T-helper 2 cell treated with Interferon-gamma antibody and Interleukin-4, amounts not matched to agents 100 ng/mL and 5 ng/mL, for 36 hours (primary cell): Measurements from ENCODE around the gene MYLK. TPM values are rescaled to one million over a fixed set of nuclear protein-coding genes. Genes with fewer than 3 reads are reported as not detected.
"Not testable (repeated sequence)": the region's sequence is repeated elsewhere in the genome, so short reads cannot be mapped to it uniquely, and the experiment has no call there.

Source experiments
- intact Hi-C: fragments of 100-400 bp; cut with micrococcal nuclease; formaldehyde crosslinking; loops from one replicate; pipeline ENCODE4 v1.15.1; 2023
- total RNA-seq: library from RNA; stranded (reverse); gene quantifications from 2 replicates; pipeline ENCODE4 v1.2.3, GENCODE V29; 2022

Gene MYLK
- total RNA-seq, 1 donor from 2014 or later = 0.30 TPM

DNA sequence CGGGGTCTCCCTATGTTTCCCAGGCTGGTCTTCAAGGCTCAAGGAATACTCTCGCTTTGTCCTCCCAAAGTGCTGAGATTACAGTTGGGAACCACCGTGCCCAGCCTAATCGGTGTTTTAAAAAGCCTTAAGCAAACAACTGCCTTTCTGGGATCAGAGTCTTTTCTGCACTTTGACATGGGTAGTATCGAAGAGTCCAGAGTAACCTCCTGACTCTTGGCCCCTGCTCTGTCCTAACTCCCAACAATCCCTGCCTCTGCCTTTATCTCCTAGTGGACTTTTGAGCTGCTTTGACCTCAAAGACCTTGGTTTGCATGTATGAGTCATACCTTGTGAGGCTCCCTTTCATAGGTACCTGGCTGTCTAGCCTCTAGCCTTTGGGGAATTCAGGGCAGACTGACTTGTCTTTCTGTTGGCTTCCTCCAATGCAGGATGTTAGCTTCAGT, 278.3 kb downstream of the MYLK start:
- intact Hi-C loops = no loop called here

DNA sequence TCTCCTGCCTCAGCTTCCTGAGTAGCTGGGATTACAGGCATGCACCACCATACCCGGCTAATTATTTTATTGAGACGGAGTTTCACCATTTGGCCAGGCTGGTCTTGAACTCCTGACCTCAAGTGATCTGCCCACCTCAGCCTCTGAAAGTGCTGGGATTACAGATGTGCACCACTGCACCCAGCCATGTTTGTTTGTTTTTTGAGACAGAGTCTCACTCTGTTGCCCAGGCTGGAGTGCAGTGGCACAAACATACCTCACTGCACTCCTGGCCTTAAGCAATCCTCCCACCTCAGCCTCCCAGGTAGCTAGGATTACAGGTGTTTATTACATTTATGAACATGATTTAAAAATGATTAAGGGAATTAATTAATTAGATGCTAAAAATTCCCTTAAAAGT, 281.0 kb downstream of the MYLK start:
- intact Hi-C loops = not testable (repeated sequence)

DNA sequence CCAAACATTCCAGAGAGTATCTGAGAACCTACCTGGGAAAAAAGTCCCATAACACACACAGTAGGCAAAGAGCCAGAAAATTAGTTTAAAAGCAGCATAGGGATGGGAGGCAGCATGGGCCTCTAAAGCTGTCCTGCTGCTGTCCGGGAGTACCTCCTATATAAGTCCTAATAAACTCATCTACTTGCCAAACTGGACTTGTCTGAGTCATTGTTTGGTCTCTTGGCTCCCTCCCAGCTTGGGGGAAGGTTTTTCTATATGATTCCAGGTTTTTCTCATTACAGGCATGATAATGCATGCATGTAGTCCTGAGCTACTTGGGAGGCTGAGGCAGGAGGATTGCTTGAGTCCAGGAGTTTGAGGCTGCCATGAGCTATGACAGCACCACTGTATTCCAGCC, 281.8 kb downstream of the MYLK start:
- intact Hi-C loops = no loop called here

DNA sequence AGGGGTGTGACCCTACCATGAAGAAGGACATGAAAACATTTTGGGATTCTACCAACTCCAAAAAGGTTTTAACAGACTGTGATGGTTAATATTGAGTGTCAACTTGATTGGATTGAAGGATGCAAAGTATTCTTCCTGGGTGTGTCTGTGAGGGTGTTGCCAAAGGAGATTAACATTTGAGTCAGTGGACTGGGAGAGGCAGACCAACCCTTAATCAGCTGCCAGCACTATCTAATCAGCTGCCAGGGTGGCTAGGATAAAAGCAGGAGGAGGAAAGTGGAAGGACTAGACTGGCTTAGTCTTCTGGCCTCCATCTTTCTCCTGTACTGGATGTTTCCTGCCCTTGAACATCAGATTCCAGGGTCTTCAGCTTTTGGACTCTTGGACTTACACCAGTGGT, 283.3 kb downstream of the MYLK start:
- intact Hi-C loops = not testable (repeated sequence)

DNA sequence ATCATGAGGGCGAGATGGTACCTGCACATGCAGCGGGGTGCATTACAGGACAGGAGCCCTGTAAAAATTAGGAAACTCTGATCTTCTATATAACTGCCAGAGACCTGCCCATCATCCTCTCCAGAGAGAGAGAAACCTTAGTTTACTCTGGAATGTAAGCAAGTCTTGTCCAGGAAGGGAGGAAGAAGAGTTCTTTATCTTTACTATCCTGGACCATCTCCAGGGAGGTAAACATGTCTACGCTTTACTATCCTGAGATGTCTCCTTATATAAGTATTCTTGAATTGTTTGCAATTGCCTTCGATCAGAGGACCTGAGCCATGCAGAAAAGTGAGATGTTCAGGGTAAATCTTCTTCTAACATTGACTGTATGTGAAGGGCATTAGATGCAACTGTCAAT, 286.6 kb downstream of the MYLK start:
- intact Hi-C loops = no loop called here

DNA sequence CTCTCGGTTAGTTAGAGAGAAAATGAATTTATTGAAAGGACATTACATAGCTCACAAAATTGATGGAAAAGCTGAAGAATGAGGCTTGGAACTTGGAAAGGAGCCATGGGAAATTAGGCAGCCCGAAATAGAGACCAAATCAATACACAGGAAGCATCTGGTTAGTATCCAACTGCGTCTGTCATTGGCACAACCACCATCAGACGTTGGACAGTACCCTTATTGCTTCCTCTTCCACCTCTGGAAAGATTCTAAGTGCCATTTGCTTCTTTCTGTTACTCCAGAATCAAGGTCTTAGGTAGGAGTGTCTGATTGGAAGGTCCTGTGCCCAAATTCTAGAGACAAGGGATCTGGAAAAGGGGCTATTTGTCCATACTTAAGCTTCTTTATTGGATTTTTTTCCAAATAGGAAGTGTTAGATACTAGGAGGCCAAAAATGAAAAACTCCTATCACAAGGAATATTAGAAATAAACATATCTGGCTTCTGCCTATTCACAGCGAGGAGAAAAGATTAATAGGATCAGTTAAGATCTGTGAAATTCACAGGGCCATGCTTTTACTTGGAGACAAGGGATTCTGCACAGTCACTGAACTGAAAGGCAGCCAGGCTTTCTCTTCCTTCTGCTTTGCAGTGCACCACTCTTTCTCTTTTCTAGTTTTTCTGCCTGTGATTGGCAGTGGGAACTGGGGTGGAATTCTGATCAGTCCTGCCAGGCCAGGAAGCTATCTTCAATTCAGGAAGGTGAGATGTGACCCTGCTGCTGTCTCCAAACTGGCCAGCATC, 288.5 kb downstream of the MYLK start:
- intact Hi-C loops = no loop called here

DNA sequence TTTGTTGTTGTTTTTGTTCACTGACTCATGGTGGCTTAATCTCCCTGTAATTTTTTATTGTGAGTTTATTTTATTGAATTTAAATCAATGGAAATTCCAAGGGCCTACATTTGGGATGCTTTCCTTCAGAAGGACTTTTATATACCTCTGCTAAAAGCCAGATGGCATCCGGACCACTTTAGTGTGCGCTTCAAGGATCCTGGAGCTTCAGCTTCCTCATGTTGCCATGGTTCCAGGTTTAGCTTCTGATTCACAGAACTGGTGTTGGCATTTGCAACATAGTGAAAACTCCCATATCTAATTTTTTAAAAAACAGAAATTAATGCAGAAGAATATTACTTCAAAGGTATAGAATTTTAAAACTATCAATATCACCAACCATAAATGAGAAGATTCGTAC, 290.8 kb downstream of the MYLK start:
- intact Hi-C loops = no loop called here

DNA sequence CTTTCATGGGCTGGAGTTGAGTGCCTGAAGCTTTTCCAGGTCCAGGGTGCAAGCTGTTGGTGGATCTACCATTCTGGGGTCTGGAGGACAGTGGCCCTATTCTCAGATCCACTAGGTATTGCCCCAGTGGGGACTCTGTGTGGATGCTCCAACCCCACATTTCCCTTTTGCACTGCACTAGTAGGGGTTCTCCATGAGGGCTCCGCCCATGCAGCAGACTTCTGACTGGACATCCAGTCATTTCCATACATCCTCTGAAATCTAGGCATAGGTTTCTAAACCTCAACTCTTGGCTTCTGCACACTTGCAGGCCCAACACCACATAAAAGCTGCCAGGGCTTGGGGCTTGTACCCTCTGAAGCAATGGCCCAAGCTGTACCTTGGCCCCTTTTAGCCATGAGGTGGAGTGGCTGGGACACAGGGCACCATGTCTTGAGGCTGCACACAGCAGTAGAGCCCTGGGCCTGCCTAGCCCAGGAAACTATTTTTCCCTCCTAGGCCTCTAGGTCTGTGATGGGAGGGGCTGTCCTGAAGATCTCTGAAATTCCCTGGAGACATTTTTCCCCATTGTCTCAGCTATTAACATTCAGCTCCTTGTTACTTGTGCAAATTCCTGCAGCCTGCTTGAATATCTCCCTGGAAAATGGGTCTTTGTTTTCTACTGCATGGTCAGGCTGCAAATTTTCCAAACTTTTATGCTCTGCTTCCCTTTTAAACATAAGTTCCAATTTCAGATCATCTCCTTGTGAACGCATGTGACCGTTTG, 293.3 kb downstream of the MYLK start:
- intact Hi-C loops = no loop called here

DNA sequence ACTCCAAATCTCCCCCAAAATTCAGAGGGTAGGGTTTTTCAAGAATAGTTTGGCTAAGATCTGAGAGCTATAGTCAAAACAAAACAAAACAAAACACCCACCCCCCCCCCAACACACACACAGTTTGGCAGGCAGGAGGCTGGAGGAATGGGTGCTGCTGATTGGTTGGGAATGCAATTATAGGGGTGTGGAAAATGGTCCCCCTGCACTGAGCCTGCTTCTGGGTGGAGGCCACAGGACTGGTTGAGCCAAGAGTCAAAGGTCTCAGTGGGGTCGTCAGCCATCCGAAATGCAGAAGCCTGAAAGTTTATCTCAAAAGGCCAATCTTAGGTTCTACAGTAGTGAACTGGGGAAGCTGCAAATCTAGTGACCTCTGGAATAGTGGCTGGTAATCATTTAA, 296.7 kb downstream of the MYLK start:
- intact Hi-C loops = loop anchor here (5.0 kb wide), 2 partner anchors 1145 to 1790 kb away; partner anchors contain the start of genes UMPS and ZNF148

DNA sequence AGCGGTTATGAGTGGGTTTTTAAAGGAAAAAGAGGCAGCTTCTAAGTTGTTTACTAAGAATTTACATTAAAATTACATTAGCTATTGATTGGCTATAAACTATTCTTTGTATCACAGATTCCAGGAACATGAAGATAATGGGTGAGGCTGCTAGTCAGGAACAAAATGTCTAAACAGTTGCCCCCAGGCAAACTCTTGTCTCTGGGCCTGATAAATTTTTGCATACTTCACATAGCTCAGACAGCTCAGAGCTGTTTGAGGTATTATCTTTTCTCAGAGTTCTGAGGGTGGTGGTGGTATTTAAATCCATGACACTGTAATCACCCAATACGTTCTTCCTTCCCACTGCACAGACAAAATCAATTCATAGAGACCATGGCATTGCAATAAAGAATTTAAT, 297.2 kb downstream of the MYLK start:
- intact Hi-C loops = loop anchor here (1.0 to 5.0 kb wide), 3 partner anchors 23 to 1790 kb away; partner anchors contain the start of genes UMPS and ZNF148

DNA sequence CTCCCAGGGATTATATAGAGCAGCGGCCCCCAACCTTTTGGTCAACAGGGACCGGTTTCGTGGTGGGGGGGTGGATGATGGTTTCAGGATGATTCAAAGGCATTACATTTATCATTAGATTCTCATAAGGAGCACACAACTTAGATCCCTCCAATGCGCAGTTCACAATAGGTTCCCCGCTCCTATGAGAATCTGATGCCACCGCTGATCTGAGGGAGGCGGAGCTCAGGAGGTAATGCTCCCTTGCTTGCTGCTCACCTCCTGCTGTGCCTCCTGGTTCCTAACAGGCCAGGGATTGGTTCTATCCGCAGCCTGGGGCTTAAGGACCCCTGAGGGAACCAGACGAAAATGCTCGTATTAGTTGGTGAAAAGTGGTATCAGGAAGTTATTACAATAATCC, 298.0 kb downstream of the MYLK start:
- intact Hi-C loops = loop anchor here (1.0 to 5.0 kb wide), 3 partner anchors 24 to 1791 kb away; partner anchors contain the start of genes UMPS and ZNF148

DNA sequence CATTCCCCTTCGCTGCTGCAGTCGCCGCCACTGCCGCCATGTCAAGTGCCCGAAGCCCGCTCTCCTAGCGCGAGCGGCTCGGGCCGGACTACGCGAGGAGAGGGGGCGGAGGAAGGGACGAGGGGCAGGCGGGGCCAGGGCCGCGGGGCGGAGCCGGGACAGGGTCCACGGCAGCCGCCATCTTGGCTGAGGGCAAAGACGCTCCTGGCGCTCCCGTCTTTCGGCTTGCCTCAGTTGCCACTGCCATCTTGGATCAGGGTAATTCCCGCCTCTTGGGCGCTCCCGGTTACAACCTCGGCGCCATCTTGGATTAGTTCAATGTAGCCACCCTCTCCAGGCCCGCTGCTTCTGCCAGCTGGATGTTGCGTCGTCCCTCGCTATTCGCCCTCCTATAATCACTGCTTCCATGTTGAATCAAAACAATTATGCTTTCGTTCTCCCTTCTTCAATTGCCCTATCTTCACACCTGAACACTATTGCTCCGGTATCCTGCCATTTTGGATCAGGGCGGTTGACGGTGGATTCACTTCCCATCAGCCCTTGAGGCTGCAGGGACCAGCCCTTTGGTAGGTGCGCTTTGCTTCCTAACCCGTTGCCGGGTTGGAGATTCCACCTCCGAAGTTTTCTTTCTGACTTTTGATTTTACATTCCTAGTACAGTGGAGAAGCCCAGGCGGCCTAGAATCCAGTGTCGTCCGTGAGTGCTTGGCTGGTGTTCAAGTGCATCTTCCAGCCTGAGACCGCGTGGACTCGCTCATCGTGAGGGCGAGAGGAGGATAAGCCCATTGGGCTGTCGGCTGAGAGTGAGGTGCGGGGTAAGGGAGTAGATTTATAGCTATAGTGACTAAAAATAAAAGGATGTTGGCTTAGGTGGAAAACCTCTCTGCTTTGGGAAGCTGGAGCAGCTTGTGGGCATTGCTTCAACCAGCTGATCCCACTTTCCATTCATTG, 298.9 kb downstream of the MYLK start, which contains the start of gene HACD2:
Gene HACD2, minus strand, starts transcription at position 66 of the 950 bp plus-strand sequence. Its CDS starts 26 bp downstream, at position 40.
- intact Hi-C loops = loop anchor here (1.0 to 5.0 kb wide), 7 partner anchors 376 to 1792 kb away; partner anchors contain the start of genes CCDC14, EAF2, HSPBAP1 and IQCB1

DNA sequence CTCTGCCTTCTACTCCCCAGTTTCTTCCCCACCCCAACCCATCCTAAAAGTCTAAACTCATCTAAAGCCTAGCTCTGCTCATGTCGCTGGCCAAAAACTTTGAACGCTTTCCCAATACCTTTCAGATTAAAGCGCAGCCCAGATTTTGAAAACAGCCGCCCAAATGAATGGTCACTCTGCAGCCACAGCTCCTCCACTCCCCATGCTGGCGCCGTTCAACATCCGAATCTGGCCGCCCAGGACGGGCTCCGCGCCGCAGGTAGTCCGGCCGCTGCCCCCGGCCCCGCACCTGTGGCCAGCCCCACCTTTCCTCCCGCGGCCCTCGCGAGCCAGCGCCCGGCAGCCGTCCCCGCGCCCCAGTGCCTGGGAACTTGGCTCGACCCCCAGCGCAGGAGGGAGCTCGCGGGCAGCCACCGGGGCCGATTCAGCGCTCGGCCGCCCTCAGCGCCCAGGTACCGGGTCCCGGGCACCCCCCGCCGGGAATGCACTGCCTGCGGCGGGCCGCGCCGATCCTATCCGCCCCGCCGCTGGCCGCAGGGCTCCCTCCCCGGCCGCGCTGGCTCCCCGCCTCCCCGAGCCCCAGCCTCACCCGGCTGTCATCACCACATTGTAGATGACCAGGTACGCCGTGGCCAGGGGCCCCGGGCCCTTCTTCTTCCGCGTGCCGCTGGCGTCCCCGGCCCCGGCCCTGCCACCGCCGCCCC, 299.7 kb downstream of the MYLK start:
- intact Hi-C loops = loop anchor here (2.0 kb wide), 3 partner anchors 792 to 1750 kb away; partner anchors contain the start of genes EAF2, HSPBAP1, IQCB1 and PARP14

DNA sequence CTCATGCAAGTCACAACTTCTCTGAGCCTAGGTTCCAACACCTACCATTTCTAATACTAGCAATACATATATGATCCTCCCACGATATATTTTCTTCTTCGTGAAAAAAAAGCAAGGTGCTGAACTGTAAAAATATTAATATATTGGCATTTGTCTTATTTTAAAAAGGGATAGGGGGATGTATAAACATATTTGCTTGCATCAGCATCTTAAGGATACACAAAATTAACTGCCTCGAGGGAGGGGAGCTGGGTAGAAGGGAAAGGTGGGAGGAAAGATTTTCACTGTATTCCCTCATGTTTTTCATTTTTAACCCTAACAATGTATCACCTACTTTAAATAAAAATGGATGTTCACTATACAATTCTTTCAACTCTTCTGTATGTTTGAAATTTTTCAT, 300.6 kb downstream of the MYLK start:
- intact Hi-C loops = no loop called here

DNA sequence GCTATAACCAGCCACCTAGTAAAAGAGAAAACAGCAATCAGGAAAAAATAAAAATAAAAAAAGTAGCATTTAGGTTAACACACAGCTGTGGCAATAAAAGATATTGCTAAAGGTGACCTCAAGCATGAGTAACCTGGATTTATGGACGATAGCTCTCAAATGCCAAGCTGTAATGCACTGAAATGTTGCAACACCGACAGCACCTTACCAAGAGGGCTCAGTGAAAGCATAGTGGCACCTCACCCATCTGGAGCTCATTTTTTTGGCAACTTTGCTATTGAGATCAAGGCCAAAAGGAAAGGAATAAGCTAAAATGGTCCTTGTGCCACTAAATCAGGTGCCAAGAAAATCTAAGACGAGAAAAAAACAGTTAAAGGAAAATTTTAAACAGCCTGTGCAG, 301.8 kb downstream of the MYLK start:
- intact Hi-C loops = no loop called here

DNA sequence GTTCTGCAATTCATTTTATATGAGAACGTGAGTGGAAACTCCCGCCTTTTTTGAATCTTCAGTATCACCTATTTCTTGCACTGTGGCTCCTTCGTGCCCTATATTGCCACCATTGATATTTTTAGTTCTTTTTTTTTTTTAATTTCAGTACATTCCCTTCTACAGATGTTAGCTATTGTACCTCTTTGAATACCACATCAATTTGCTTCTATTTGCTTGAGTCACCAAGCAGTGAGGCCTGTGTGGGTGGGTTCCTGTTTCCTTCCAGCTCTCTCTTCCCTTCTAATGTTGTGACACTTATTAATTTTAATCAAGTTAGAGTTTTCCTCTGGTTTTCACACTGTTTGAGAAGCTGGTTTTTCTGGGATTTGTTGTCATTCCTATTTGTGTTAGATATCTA, 308.0 kb downstream of the MYLK start:
- intact Hi-C loops = no loop called here

DNA sequence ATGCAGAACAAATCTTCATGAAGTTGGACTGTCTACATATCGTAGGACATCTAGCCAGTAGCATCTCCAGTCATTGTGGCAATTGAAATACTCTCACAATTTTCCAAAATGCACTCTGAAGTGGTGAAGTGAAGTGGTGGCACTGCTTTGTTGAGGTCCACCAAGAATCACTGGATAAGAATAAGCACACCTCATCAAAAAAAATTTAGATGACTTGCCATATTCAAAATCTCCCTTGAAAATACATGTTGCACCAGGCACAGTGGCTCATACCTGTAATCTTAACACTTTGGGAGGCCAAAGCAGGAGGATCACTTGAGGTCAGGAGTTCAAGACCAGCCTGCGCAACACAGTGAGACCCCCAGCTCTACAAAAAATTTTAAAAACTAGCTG, 312.2 kb downstream of the MYLK start:
- intact Hi-C loops = no loop called here

DNA sequence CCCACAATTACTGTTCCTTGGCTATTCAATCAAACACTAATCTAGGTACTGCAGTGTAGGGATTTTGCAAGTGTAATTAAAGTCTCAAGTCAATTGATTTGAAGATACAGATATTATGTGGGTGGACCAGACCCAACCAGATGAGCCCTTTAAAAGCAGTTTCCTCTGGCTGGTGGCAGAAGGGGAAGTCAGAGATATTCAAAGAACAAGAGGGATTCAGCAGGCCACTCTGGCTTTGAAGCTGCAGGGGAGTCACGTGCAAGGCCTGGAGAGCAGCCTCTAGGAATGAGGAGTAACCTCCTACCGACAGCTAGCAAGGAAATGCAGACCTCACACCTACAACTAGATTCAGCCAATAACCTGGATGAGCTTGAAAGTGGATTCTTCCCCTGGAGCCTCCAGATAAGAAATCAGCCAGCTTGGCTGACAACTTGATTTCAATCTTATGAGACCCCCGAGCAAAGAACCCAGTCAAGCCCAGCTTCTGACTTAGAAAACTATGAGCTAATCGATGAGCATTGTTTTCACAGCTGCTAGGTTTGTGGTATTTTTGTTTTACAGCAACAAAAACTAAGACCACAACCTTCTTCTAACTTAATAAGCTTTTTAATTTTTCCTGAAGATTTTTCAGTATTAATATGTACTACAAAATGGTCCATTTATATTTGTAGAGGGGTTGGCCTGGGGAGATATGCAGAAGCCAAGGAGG, 312.7 kb downstream of the MYLK start:
- intact Hi-C loops = no loop called here

DNA sequence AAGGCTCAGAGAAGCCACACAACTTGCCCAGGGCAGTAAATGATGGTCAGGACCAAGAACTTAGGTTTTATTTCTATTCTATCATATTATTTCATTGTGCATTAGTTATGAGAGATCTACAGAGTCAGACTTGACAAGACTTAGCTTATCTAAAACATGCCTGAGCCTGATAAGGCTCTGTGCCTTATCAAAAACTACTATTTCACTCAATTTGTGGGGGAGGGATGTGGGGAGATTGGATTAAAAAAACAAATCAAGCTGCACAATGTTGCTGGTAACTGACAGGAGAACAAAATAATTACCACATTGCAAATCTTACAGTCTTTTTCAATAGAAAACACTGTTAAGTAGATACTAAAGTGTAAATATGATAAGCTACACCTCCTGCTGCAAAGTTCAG, 315.3 kb downstream of the MYLK start:
- intact Hi-C loops = no loop called here

DNA sequence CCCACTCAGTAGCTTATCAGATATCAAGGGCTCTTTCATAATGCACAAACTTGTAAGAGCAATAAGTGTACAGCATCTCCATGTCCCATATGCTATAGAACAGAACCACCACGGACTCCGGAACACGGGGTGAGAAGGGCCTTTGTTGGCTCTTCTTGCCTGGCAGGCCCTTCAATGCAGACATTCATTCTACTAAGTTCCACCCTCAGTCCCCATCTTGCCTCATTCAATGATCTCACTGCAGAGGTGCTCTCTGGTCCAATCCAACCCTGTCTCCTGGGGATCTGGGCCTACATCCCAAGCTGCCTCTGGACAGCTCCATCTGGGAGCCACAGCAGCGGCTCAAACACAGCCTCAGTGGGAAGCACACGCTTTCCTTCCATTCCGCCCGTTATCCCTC, 316.1 kb downstream of the MYLK start:
- intact Hi-C loops = no loop called here
